ENCODE data around the gene MINDY4B. TPM values are rescaled to one million over a fixed set of nuclear protein-coding genes. Genes with fewer than 3 reads are reported as not detected.

MINDY4B gene
- total and polyA plus RNA-seq, 5 donors from 2014 or later: not detected

GRCh38 chr3:150928234-150928633 is 23.0 kb upstream of the MINDY4B start:
- H3K9me3 Mint-ChIP-seq: no peaks in the 10 kb centered on the region
- no peak overlapping the region for H3K27ac Mint-ChIP-seq
- no peaks in the 10 kb centered on the region for H3K36me3 Mint-ChIP-seq
- H3K4me1 ChIP-seq (ENCODE audit: control insufficient read depth, insufficient read depth, low read length, poor library complexity, severe bottlenecking): no peaks in the 10 kb centered on the region
- ATAC-seq (ENCODE audit: low read depth in 2 of 2) (no peak), DNase-seq (no peak)
- peaks cover 9% of the 10 kb centered on the region for H3K27me3 Mint-ChIP-seq
- no peaks in the 10 kb centered on the region for H3K36me3 ChIP-seq (ENCODE audit: control insufficient read depth, insufficient read depth, low read length)
- H3K27ac ChIP-seq (ENCODE audit: insufficient read depth, low read length, poor library complexity, severe bottlenecking): no peak overlapping the region
- H3K4me1 Mint-ChIP-seq: peaks cover 0 to 7% (median 3%) of the 10 kb centered on the region in 4 donors
- no peak overlapping the region for H3K4me3 ChIP-seq (ENCODE audit: low read depth, low read length)
- H3K27me3 ChIP-seq (ENCODE audit: control insufficient read depth, insufficient read depth, low read length): peaks cover 17% of the 10 kb centered on the region
- H3K4me3 Mint-ChIP-seq: no peak overlapping the region
- H3K9me3 ChIP-seq (ENCODE audit: control insufficient read depth in 2 of 2, low read length in 2 of 2): no peaks in the 10 kb centered on the region

GRCh38 chr3:150926328-150926727 is 21.1 kb upstream of the MINDY4B start:
- Histone ChIP-seq H3K27me3 (ENCODE audit: control insufficient read depth, insufficient read depth, low read length) (peaks cover 10% of the 10 kb centered on the region), H3K9me3 (ENCODE audit: control insufficient read depth in 2 of 2, low read length in 2 of 2) (no peaks in the 10 kb centered on the region), H3K4me3 (ENCODE audit: low read depth, low read length) (no peak overlapping the region), H3K36me3 (ENCODE audit: control insufficient read depth, insufficient read depth, low read length) (no peaks in the 10 kb centered on the region), H3K27ac (ENCODE audit: insufficient read depth, low read length, poor library complexity, severe bottlenecking) (no peak overlapping the region), H3K4me1 (ENCODE audit: control insufficient read depth, insufficient read depth, low read length, poor library complexity, severe bottlenecking) (no peaks in the 10 kb centered on the region)
- H3K36me3 Mint-ChIP-seq: no peaks in the 10 kb centered on the region
- peaks cover 0 to 7% (median 3%) of the 10 kb centered on the region in 4 donors for H3K4me1 Mint-ChIP-seq
- no peak overlapping the region for H3K4me3 Mint-ChIP-seq
- DNase-seq (no peak), ATAC-seq (ENCODE audit: low read depth in 2 of 2) (no peak)
- H3K27me3 Mint-ChIP-seq: peaks cover 13% of the 10 kb centered on the region
- H3K27ac Mint-ChIP-seq: no peak overlapping the region
- H3K9me3 Mint-ChIP-seq: no peaks in the 10 kb centered on the region

GRCh38 chr3:150925751-150926201 is 20.5 kb upstream of the MINDY4B start:
- H3K4me3 Mint-ChIP-seq: peak overlapping the region in 2 of 4 donors; percentile 33 to 45
- no peak overlapping the region for H3K4me3 ChIP-seq (ENCODE audit: low read depth, low read length)
- H3K4me1 Mint-ChIP-seq: peaks cover 0 to 7% (median 3%) of the 10 kb centered on the region in 4 donors
- ATAC-seq (ENCODE audit: low read depth in 2 of 2) (peak in 1 of 2 donors; percentile 48), DNase-seq (peak in 2 of 3 donors; percentile 11 to 46)
- no peaks in the 10 kb centered on the region for H3K4me1 ChIP-seq (ENCODE audit: control insufficient read depth, insufficient read depth, low read length, poor library complexity, severe bottlenecking)
- H3K27ac Mint-ChIP-seq: no peak overlapping the region
- H3K27me3 Mint-ChIP-seq: peaks cover 13% of the 10 kb centered on the region
- no peaks in the 10 kb centered on the region for H3K36me3 Mint-ChIP-seq
- H3K27ac ChIP-seq (ENCODE audit: insufficient read depth, low read length, poor library complexity, severe bottlenecking): no peak overlapping the region
- no peaks in the 10 kb centered on the region for H3K9me3 ChIP-seq (ENCODE audit: control insufficient read depth in 2 of 2, low read length in 2 of 2)
- no peaks in the 10 kb centered on the region for H3K9me3 Mint-ChIP-seq
- H3K36me3 ChIP-seq (ENCODE audit: control insufficient read depth, insufficient read depth, low read length): no peaks in the 10 kb centered on the region
- H3K27me3 ChIP-seq (ENCODE audit: control insufficient read depth, insufficient read depth, low read length): peaks cover 9% of the 10 kb centered on the region

GRCh38 chr3:150922611-150923010 is 17.4 kb upstream of the MINDY4B start:
- H3K4me1 Mint-ChIP-seq: peaks cover 0 to 7% (median 3%) of the 10 kb centered on the region in 4 donors
- Histone ChIP-seq H3K36me3 (ENCODE audit: control insufficient read depth, insufficient read depth, low read length) (no peaks in the 10 kb centered on the region), H3K27me3 (ENCODE audit: control insufficient read depth, insufficient read depth, low read length) (peaks cover 15% of the 10 kb centered on the region), H3K4me3 (ENCODE audit: low read depth, low read length) (no peak overlapping the region), H3K27ac (ENCODE audit: insufficient read depth, low read length, poor library complexity, severe bottlenecking) (no peak overlapping the region), H3K9me3 (ENCODE audit: control insufficient read depth in 2 of 2, low read length in 2 of 2) (no peaks in the 10 kb centered on the region), H3K4me1 (ENCODE audit: control insufficient read depth, insufficient read depth, low read length, poor library complexity, severe bottlenecking) (no peaks in the 10 kb centered on the region)
- no peak overlapping the region for H3K27ac Mint-ChIP-seq
- H3K9me3 Mint-ChIP-seq: no peaks in the 10 kb centered on the region
- DNase-seq: no peak
- H3K4me3 Mint-ChIP-seq: no peak overlapping the region
- no peaks in the 10 kb centered on the region for H3K36me3 Mint-ChIP-seq
- peaks cover 22% of the 10 kb centered on the region for H3K27me3 Mint-ChIP-seq
- no peak for ATAC-seq (ENCODE audit: low read depth in 2 of 2)

- H3K9me3 ChIP-seq (ENCODE audit: control insufficient read depth in 2 of 2, low read length in 2 of 2): no peaks in the 10 kb centered on the region
- DNase-seq (no peak), ATAC-seq (ENCODE audit: low read depth in 2 of 2) (no peak)
- Mint-ChIP-seq H3K9me3 (peaks cover 0 to under 1% (median 0%) of the 10 kb centered on the region in 7 donors), H3K4me1 (peaks cover 0 to 7% (median 3%) of the 10 kb centered on the region in 4 donors), H3K4me3 (no peak overlapping the region), H3K36me3 (no peaks in the 10 kb centered on the region), H3K27ac (no peak overlapping the region), H3K27me3 (peaks cover 19% of the 10 kb centered on the region)
- H3K4me1 ChIP-seq (ENCODE audit: control insufficient read depth, insufficient read depth, low read length, poor library complexity, severe bottlenecking): no peaks in the 10 kb centered on the region
- H3K27ac ChIP-seq (ENCODE audit: insufficient read depth, low read length, poor library complexity, severe bottlenecking): no peak overlapping the region
- no peaks in the 10 kb centered on the region for H3K36me3 ChIP-seq (ENCODE audit: control insufficient read depth, insufficient read depth, low read length)
- H3K27me3 ChIP-seq (ENCODE audit: control insufficient read depth, insufficient read depth, low read length): peaks cover 15% of the 10 kb centered on the region
- H3K4me3 ChIP-seq (ENCODE audit: low read depth, low read length): no peak overlapping the region
Measured at GRCh38 chr3:150921209-150921608, 16.0 kb upstream of the MINDY4B start.

GRCh38 chr3:150920236-150920635 is 15.0 kb upstream of the MINDY4B start:
- Mint-ChIP-seq H3K4me3 (no peak overlapping the region), H3K27ac (no peak overlapping the region), H3K4me1 (peaks cover 0 to 2% (median 0%) of the 10 kb centered on the region in 4 donors), H3K9me3 (peaks cover 0 to 1% (median 0%) of the 10 kb centered on the region in 7 donors), H3K36me3 (no peaks in the 10 kb centered on the region), H3K27me3 (peaks cover 17% of the 10 kb centered on the region)
- ATAC-seq (ENCODE audit: low read depth in 2 of 2) (no peak), DNase-seq (no peak)
- no peaks in the 10 kb centered on the region for H3K4me1 ChIP-seq (ENCODE audit: control insufficient read depth, insufficient read depth, low read length, poor library complexity, severe bottlenecking)
- no peaks in the 10 kb centered on the region for H3K9me3 ChIP-seq (ENCODE audit: control insufficient read depth in 2 of 2, low read length in 2 of 2)
- H3K4me3 ChIP-seq (ENCODE audit: low read depth, low read length): no peak overlapping the region
- no peaks in the 10 kb centered on the region for H3K36me3 ChIP-seq (ENCODE audit: control insufficient read depth, insufficient read depth, low read length)
- peaks cover 12% of the 10 kb centered on the region for H3K27me3 ChIP-seq (ENCODE audit: control insufficient read depth, insufficient read depth, low read length)
- no peak overlapping the region for H3K27ac ChIP-seq (ENCODE audit: insufficient read depth, low read length, poor library complexity, severe bottlenecking)

GRCh38 chr3:150917951-150918350 is 12.7 kb upstream of the MINDY4B start:
- no peaks in the 10 kb centered on the region for H3K4me1 Mint-ChIP-seq
- H3K27ac Mint-ChIP-seq: no peak overlapping the region
- H3K9me3 ChIP-seq (ENCODE audit: control insufficient read depth in 2 of 2, low read length in 2 of 2): no peaks in the 10 kb centered on the region
- no peak overlapping the region for H3K4me3 ChIP-seq (ENCODE audit: low read depth, low read length)
- H3K4me1 ChIP-seq (ENCODE audit: control insufficient read depth, insufficient read depth, low read length, poor library complexity, severe bottlenecking): no peaks in the 10 kb centered on the region
- no peaks in the 10 kb centered on the region for H3K36me3 Mint-ChIP-seq
- H3K9me3 Mint-ChIP-seq: peaks cover 0 to 1% (median 0%) of the 10 kb centered on the region in 7 donors
- H3K36me3 ChIP-seq (ENCODE audit: control insufficient read depth, insufficient read depth, low read length): no peaks in the 10 kb centered on the region
- ATAC-seq (ENCODE audit: low read depth in 2 of 2) (no peak), DNase-seq (no peak)
- peaks cover 14% of the 10 kb centered on the region for H3K27me3 Mint-ChIP-seq
- H3K27me3 ChIP-seq (ENCODE audit: control insufficient read depth, insufficient read depth, low read length): peaks cover 14% of the 10 kb centered on the region
- no peak overlapping the region for H3K4me3 Mint-ChIP-seq
- no peak overlapping the region for H3K27ac ChIP-seq (ENCODE audit: insufficient read depth, low read length, poor library complexity, severe bottlenecking)

- no peaks in the 10 kb centered on the region for H3K9me3 ChIP-seq (ENCODE audit: control insufficient read depth in 2 of 2, low read length in 2 of 2)
- Mint-ChIP-seq H3K27ac (no peak overlapping the region), H3K27me3 (peaks cover 17% of the 10 kb centered on the region), H3K4me3 (no peak overlapping the region), H3K4me1 (no peaks in the 10 kb centered on the region), H3K9me3 (peaks cover 0 to 1% (median 0%) of the 10 kb centered on the region in 7 donors), H3K36me3 (no peaks in the 10 kb centered on the region)
- H3K27me3 ChIP-seq (ENCODE audit: control insufficient read depth, insufficient read depth, low read length): peaks cover 4% of the 10 kb centered on the region
- ATAC-seq (ENCODE audit: low read depth in 2 of 2) (no peak), DNase-seq (no peak)
- H3K36me3 ChIP-seq (ENCODE audit: control insufficient read depth, insufficient read depth, low read length): no peaks in the 10 kb centered on the region
- H3K4me3 ChIP-seq (ENCODE audit: low read depth, low read length): no peak overlapping the region
- H3K4me1 ChIP-seq (ENCODE audit: control insufficient read depth, insufficient read depth, low read length, poor library complexity, severe bottlenecking): no peaks in the 10 kb centered on the region
- no peak overlapping the region for H3K27ac ChIP-seq (ENCODE audit: insufficient read depth, low read length, poor library complexity, severe bottlenecking)
Measured at GRCh38 chr3:150913133-150913922, 8.1 kb upstream of the MINDY4B start.

Data from CD4-positive, CD25-positive, alpha-beta regulatory T cell (primary cell).